ENCODE results near the gene LCN6. TPM values are rescaled to one million over a fixed set of nuclear protein-coding genes. Genes with fewer than 3 reads are reported as not detected.

Gene LCN6, protein sequence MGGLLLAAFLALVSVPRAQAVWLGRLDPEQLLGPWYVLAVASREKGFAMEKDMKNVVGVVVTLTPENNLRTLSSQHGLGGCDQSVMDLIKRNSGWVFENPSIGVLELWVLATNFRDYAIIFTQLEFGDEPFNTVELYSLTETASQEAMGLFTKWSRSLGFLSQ
- not detected in 2 replicates for total RNA-seq

DNA sequence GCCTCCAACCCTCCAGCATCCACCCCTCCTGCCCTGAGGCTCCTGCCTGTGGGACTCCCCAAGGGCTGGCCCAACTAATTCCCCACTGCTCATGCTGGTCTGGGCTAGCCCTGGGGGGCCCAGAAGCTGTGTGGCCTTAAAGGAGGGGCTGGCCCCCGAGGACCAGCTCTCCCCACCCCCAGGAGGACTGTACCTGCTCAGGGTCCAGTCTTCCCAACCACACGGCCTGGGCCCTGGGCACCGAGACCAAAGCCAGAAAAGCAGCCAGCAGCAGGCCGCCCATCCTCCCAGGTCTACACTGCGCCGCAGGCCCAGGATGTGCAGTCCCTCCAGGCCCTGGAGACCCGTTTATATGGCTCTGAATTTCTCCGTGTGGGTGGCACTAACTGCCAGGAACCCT is at the start of gene LCN6:
TSS of gene LCN6 (minus strand) at position 325 of the 400 bp plus-strand sequence. CDS start at position 283, 42 bp downstream.

GRCh38 chr9:136796238-136796774 is 48.0 kb upstream of the LCN6 start, which contains the start of gene CCDC183:
Gene CCDC183, plus strand, starts transcription at chr9:136796338. Its CDS starts 60 bp downstream, at chr9:136796398.

GRCh38 chr9:136790640-136791515 is 42.6 kb upstream of the LCN6 start, which contains the start of gene TMEM141:
Gene TMEM141, plus strand, starts transcription at chr9:136791344. Its CDS starts 27 bp downstream, at chr9:136791371.

GRCh38 chr9:136764301-136764891 is 16.1 kb upstream of the LCN6 start, which contains the start of gene LCN15:
Gene LCN15, minus strand, starts transcription at chr9:136764518. Its CDS starts 30 bp downstream, at chr9:136764488.

DNA sequence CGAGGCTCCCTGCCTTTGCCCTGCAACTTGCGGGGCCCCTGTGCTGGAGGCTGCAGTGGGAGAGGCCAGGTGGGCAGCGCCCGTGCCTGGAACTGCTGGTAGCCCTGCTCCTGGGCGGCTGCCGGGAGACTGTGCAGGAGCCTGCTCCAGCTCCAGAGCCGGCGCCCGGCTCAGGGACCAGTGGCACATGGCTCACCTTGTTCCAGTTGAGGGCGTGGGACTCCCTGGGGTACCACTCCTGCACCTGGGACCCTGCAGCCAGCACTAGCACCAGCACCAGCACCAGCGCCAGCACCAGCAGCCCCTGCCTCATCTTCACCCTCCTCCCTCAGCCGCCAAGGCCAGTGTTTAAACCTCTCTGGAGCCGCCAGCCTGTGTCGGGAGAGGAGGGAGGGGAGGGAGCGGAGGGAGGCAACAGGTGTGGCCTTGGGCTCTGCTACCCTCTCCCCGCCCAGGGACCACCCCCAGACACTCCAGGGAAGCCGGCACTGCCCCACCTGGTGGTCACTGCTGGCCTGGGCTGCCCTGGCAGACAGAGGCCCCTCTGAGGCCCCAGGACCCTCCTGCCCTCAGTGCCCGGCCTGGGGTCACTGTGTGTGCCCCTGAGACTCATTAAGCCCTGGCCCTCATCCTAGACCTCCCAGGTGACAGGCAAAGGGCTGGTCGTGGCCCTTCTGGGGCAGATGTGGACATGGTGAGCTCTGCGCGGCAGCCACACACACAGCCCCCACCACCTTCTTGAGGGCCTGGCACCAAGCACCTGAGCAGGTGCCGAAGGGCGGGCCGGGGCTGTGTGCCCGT is 5.5 kb downstream of the LCN6 start, which contains the start of gene LCN10:
TSS of gene LCN10 (minus strand) at position 350 of the 801 bp plus-strand sequence. CDS start at position 313, 37 bp downstream.

GRCh38 chr9:136711751-136712689 is 36.3 kb downstream of the LCN6 start, which contains the start of gene DIPK1B:
Gene DIPK1B, plus strand, starts transcription at chr9:136712572. Its CDS starts 94 bp downstream, at chr9:136712666.

Small RNAs within 50 kb of the gene (small RNA-seq; reads per million reads assigned to genes)
- gene ATP6V1G1P3 (ENCODE audit: low replicate concordance) (not detected), gene MIR6722 (ENCODE audit: low replicate concordance) (not detected)

Other genes with a start within 250 kb of the LCN6 start
- 30.4 and 32.9 TPM in 2 replicates for gene NOTCH1, start 202.5 kb downstream of the LCN6 start, total RNA-seq
- 5.7 and 17.9 TPM in 2 replicates for gene EGFL7, start 85.6 kb downstream of the LCN6 start, total RNA-seq
- gene AGPAT2, start 61.1 kb downstream of the LCN6 start, total RNA-seq, result 41.1 and 53.5 TPM in 2 replicates
- gene DIPK1B, start 36.0 kb downstream of the LCN6 start, total RNA-seq, result 0.14 and 0.44 TPM in 2 replicates
- not detected in 2 replicates for gene LCN10, start 5.6 kb downstream of the LCN6 start, total RNA-seq
- gene LCN8, start 9.7 kb upstream of the LCN6 start, total RNA-seq, result not detected in 2 replicates
- not detected in 2 replicates for gene LCN15, start 16.0 kb upstream of the LCN6 start, total RNA-seq
- gene TMEM141, start 42.8 kb upstream of the LCN6 start, total RNA-seq, result 36.9 and 38.7 TPM in 2 replicates
- 0.22 TPM in 1 of 2 replicates, not detected in the other for gene CCDC183, start 47.8 kb upstream of the LCN6 start, total RNA-seq
- gene RABL6, start 59.4 kb upstream of the LCN6 start, total RNA-seq, result 77.0 and 129 TPM in 2 replicates
- 1.4 and 2.0 TPM in 2 replicates for gene AJM1, start 94.0 kb upstream of the LCN6 start, total RNA-seq
- gene PHPT1, start 100.9 kb upstream of the LCN6 start, total RNA-seq, result 54.8 and 63.5 TPM in 2 replicates
- 2.0 and 3.5 TPM in 2 replicates for gene MAMDC4, start 103.8 kb upstream of the LCN6 start, total RNA-seq
- 169 and 339 TPM in 2 replicates for gene EDF1, start 117.8 kb upstream of the LCN6 start, total RNA-seq
- 9.6 and 15.2 TPM in 2 replicates for gene TRAF2, start 138.0 kb upstream of the LCN6 start, total RNA-seq
- gene FBXW5, start 196.2 kb upstream of the LCN6 start, total RNA-seq, result 198 and 213 TPM in 2 replicates
- 0.66 TPM in 1 of 2 replicates, not detected in the other for gene C8G, start 196.7 kb upstream of the LCN6 start, total RNA-seq
- gene LCN12, start 203.7 kb upstream of the LCN6 start, total RNA-seq, result 0.88 TPM in 1 of 2 replicates, not detected in the other
- gene PTGDS, start 229.0 kb upstream of the LCN6 start, total RNA-seq, result 4.2 and 78.6 TPM in 2 replicates
- gene LCNL1, start 234.5 kb upstream of the LCN6 start, total RNA-seq, result 0.14 and 9.8 TPM in 2 replicates
- 12.0 and 13.9 TPM in 2 replicates for gene PAXX, start 243.9 kb upstream of the LCN6 start, total RNA-seq
- 4.3 and 12.7 TPM in 2 replicates for gene CLIC3, start 248.0 kb upstream of the LCN6 start, total RNA-seq